Aorta (tissue), 5 donors: ENCODE results near the gene DPM1. TPM values are rescaled to one million over a fixed set of nuclear protein-coding genes. Genes with fewer than 3 reads are reported as not detected.

Experiments
- ATAC-seq: fragments of 200-7000 bp; cut with Tn5 transposase; one replicate; pipeline ENCODE4 v1.9.1; 2022; ENCODE audit warnings: moderate library complexity; ENCODE audit not compliant: low FRiP score
- DNase-seq, 2 donors: peaks; one replicate each; pipeline ENCODE4 v3.0.0-alpha.2; 2020
- H3K27ac ChIP-seq, 2 donors: one replicate each; pipeline ENCODE4 v1.5.1; 2013; ENCODE audit warnings: low read length in 2 of 2, mild to moderate bottlenecking in 2 of 2, moderate library complexity in 2 of 2, control low read depth in 1 of 2, inconsistent platforms in 1 of 2, low read depth in 1 of 2
- H3K27me3 ChIP-seq, 2 donors: one replicate each; pipeline ENCODE4 v1.6.1; 2013; ENCODE audit warnings: control low read depth in 1 of 2, low read length in 1 of 2, mild to moderate bottlenecking in 1 of 2, moderate library complexity in 1 of 2; ENCODE audit not compliant: insufficient read depth in 2 of 2, control insufficient read depth in 1 of 2
- H3K36me3 ChIP-seq, 2 donors: one replicate each; pipeline ENCODE4 v1.6.1; 2013; ENCODE audit warnings: control low read depth in 1 of 2, low read length in 1 of 2, mild to moderate bottlenecking in 1 of 2; ENCODE audit not compliant: insufficient read depth in 2 of 2, control insufficient read depth in 1 of 2
- H3K4me1 ChIP-seq, 2 donors: one replicate each; pipeline ENCODE4 v1.6.1; 2013; ENCODE audit warnings: low read length in 2 of 2, control low read depth in 1 of 2, mild to moderate bottlenecking in 1 of 2, moderate library complexity in 1 of 2; ENCODE audit not compliant: insufficient read depth in 2 of 2, control insufficient read depth in 1 of 2
- H3K4me3 ChIP-seq, 2 donors: one replicate each; pipeline ENCODE4 v1.5.1; 2013; ENCODE audit warnings: low read length in 2 of 2, control low read depth in 1 of 2, mild to moderate bottlenecking in 1 of 2
- H3K9me3 ChIP-seq: one replicate; pipeline ENCODE4 v1.6.1; 2013; ENCODE audit warnings: mild to moderate bottlenecking, low read length; ENCODE audit not compliant: control insufficient read depth
- WGBS, 2 donors: extraction: QIAGEN DNeasy Blood & Tissue Kit; methylation state at CpG; one replicate each; pipeline ENCODE4 v1.1.7; 2013; 5-methylcytosine and 5-hydroxymethylcytosine counted together
- intact Hi-C, 2 donors: fragments of 100-400 bp; cut with DNase I; formaldehyde crosslinking; loops; one replicate each; pipeline versions ENCODE4 v1.14.2 to v1.15.0; 2022
- polyA plus RNA-seq, 2 donors: library from polyadenylated mRNA; stranded (reverse); fragments of 200-250 nt; gene quantifications; one replicate each; pipeline ENCODE4 v1.2.3, GENCODE V29; 2013
- total RNA-seq, 2 donors: library from RNA; stranded (reverse); fragmentation: NEBNext Ultra II Directional; extraction: Animal tissue kit (Norgen Biotek cat#: 25700); gene quantifications; one replicate each; pipeline ENCODE4 v1.2.1, GENCODE V29; 2021
- donor health status: healthy with polysubstance abuse.
- donor health status: Bipolar disorder and iron deficiency.
- donor health status: DM: no; HTN: no; CAD: no.
- donor health status: DM: no; HTN: no; CAD: no.
- donor health status: DM: yes; HTN: yes; CAD: no.

Gene DPM1
- total and polyA plus RNA-seq, 4 donors = 29.6 to 59.0 (median 45.1) TPM

- H3K4me3 ChIP-seq = peak overlapping the region; percentile 74 to 95
- peak overlapping the region in 1 of 2 donors; percentile 20 for H3K27ac ChIP-seq
- H3K27me3 ChIP-seq = no peaks in the 10 kb centered on the region
- no peaks in the 10 kb centered on the region for H3K36me3 ChIP-seq
- peak; percentile 93 to 94 for DNase-seq
- peak; percentile 81 for ATAC-seq
- WGBS, 2 donors = 6% methylated on average over 13 of the region's 13 CpGs
- no peaks in the 10 kb centered on the region for H3K9me3 ChIP-seq
- H3K4me1 ChIP-seq = peaks cover 0 to 3% of the 10 kb centered on the region in 2 donors
- intact Hi-C loops = loop anchor here (1.0 to 5.0 kb wide), 3 partner anchors 111 to 134 kb away; partner anchors contain the start of gene BCAS4 (in 2 of the 2)
These were observed 28.8 kb downstream of the DPM1 start for GRCh38 chr20:50929299-50930138.

GRCh38 chr20:50928469-50928868, 29.9 kb downstream of the DPM1 start:
- Histone ChIP-seq H3K9me3 (no peaks in the 10 kb centered on the region), H3K36me3 (no peaks in the 10 kb centered on the region), H3K27me3 (no peaks in the 10 kb centered on the region), H3K27ac (peak overlapping the region in 1 of 2 donors; percentile 13), H3K4me3 (no peak overlapping the region), H3K4me1 (peaks cover 0 to 3% of the 10 kb centered on the region in 2 donors)
- WGBS, 2 donors = 59 to 65% methylated on average over 5 of the region's 5 CpGs
- DNase-seq (no peak), ATAC-seq (no peak)
- intact Hi-C loops = loop anchor here in 1 of 2 donors (2.0 to 5.0 kb wide), 2 partner anchors 110 to 131 kb away; partner anchors contain the start of gene BCAS4

GRCh38 chr20:50926530-50926929, 31.8 kb downstream of the DPM1 start:
- intact Hi-C loops = loop anchor here in 1 of 2 donors (5.0 kb wide), 1 partner anchor 129 kb away; the partner anchor contains the start of gene BCAS4
- Histone ChIP-seq H3K27me3 (no peaks in the 10 kb centered on the region), H3K9me3 (no peaks in the 10 kb centered on the region), H3K36me3 (no peaks in the 10 kb centered on the region), H3K4me3 (no peak overlapping the region), H3K27ac (no peak overlapping the region), H3K4me1 (peaks cover 2 to 6% of the 10 kb centered on the region in 2 donors)
- no peak for ATAC-seq
- DNase-seq = no peak
- 14 to 16% methylated on average over 1 of the region's 1 CpG for WGBS, 2 donors

GRCh38 chr20:50924261-50924920, 33.9 kb downstream of the DPM1 start:
- H3K36me3 ChIP-seq = no peaks in the 10 kb centered on the region
- H3K4me3 ChIP-seq = no peak overlapping the region
- DNase-seq = no peak
- no peaks in the 10 kb centered on the region for H3K27me3 ChIP-seq
- H3K9me3 ChIP-seq = no peaks in the 10 kb centered on the region
- peaks cover 2 to 6% of the 10 kb centered on the region in 2 donors for H3K4me1 ChIP-seq
- intact Hi-C loops = no loop called here
- WGBS, 2 donors = 44 to 46% methylated on average over 2 of the region's 2 CpGs
- no peak for ATAC-seq
- no peak overlapping the region for H3K27ac ChIP-seq

- 57 to 61% methylated on average over 8 of the region's 8 CpGs for WGBS, 2 donors
- no peaks in the 10 kb centered on the region for H3K36me3 ChIP-seq
- no peak for ATAC-seq
- DNase-seq = no peak
- H3K4me1 ChIP-seq = peaks cover 2 to 9% of the 10 kb centered on the region in 2 donors
- peak overlapping the region in 1 of 2 donors; percentile 33 for H3K27ac ChIP-seq
- intact Hi-C loops = no loop called here
- no peaks in the 10 kb centered on the region for H3K27me3 ChIP-seq
- H3K9me3 ChIP-seq = no peaks in the 10 kb centered on the region
- no peak overlapping the region for H3K4me3 ChIP-seq
These were observed 36.4 kb downstream of the DPM1 start for GRCh38 chr20:50921803-50922501.

- no peak for ATAC-seq
- DNase-seq = no peak
- no peak overlapping the region for H3K4me3 ChIP-seq
- H3K4me1 ChIP-seq = peaks cover 2 to 12% of the 10 kb centered on the region in 2 donors
- intact Hi-C loops = no loop called here
- no peaks in the 10 kb centered on the region for H3K9me3 ChIP-seq
- H3K36me3 ChIP-seq = no peaks in the 10 kb centered on the region
- no peaks in the 10 kb centered on the region for H3K27me3 ChIP-seq
- H3K27ac ChIP-seq = no peak overlapping the region
These were observed 37.3 kb downstream of the DPM1 start for GRCh38 chr20:50920997-50921396.

- intact Hi-C loops = no loop called here
- ATAC-seq (no peak), DNase-seq (peak; percentile 63 to 84)
- Histone ChIP-seq H3K27ac (no peak overlapping the region), H3K4me1 (peaks cover 2 to 9% of the 10 kb centered on the region in 2 donors), H3K36me3 (no peaks in the 10 kb centered on the region), H3K27me3 (no peaks in the 10 kb centered on the region), H3K9me3 (no peaks in the 10 kb centered on the region), H3K4me3 (no peak overlapping the region)
- WGBS, 2 donors = 65 to 68% methylated on average over 6 of the region's 6 CpGs
These were observed 38.8 kb downstream of the DPM1 start for GRCh38 chr20:50919567-50919966.

- intact Hi-C loops = no loop called here
- H3K4me1 ChIP-seq = peaks cover 2 to 17% of the 10 kb centered on the region in 2 donors
- no peaks in the 10 kb centered on the region for H3K27me3 ChIP-seq
- no peak for DNase-seq
- 32 to 34% methylated on average over 3 of the region's 3 CpGs for WGBS, 2 donors
- no peaks in the 10 kb centered on the region for H3K36me3 ChIP-seq
- no peak overlapping the region for H3K27ac ChIP-seq
- H3K9me3 ChIP-seq = no peaks in the 10 kb centered on the region
- ATAC-seq = no peak
- no peak overlapping the region for H3K4me3 ChIP-seq
These were observed 39.9 kb downstream of the DPM1 start for GRCh38 chr20:50918403-50918802.
